ENCODE measurements around the gene WDR45.

GRCh38 chrX:49043987-49044281, 35.8 kb downstream of the WDR45 start:
- TF ChIP-seq GATA2 (IDR thresholded peaks at IDR 0.05; ENCODE audit: low read depth, low read length) = no peak
- no peak for TF ChIP-seq GATA3 (IDR thresholded peaks at IDR 0.05; ENCODE audit: low read depth, low read length)

Data from SH-SY5Y (cell line).